Activated CD8-positive, alpha-beta memory T cell treated with anti-CD3 and anti-CD28 coated beads for 36 hours (primary cell): Measurements from ENCODE around the gene KANK4. TPM values are rescaled to one million over a fixed set of nuclear protein-coding genes. Genes with fewer than 3 reads are reported as not detected.

ENCODE experiments used
- CTCF ChIA-PET: fragments of 350-600 bp; sonication (Branson Sonifier 250); formaldehyde crosslinking; loops from one replicate; lab custom pipeline; 2021; ENCODE audit warnings: antibody characterized with exemption; lab: Charles Lee
- POLR2A ChIA-PET: fragments of 350-600 bp; sonication (Branson Sonifier 250); formaldehyde crosslinking; loops from one replicate; lab custom pipeline; 2021; ENCODE audit warnings: antibody characterized with exemption; lab: Charles Lee
- total RNA-seq, 2 experiments: library from RNA; stranded (reverse); gene quantifications; one replicate each; pipeline ENCODE4 v1.2.3, GENCODE V29; 2021

Gene KANK4
- total RNA-seq, 2 experiments from 2014 or later = not detected

DNA sequence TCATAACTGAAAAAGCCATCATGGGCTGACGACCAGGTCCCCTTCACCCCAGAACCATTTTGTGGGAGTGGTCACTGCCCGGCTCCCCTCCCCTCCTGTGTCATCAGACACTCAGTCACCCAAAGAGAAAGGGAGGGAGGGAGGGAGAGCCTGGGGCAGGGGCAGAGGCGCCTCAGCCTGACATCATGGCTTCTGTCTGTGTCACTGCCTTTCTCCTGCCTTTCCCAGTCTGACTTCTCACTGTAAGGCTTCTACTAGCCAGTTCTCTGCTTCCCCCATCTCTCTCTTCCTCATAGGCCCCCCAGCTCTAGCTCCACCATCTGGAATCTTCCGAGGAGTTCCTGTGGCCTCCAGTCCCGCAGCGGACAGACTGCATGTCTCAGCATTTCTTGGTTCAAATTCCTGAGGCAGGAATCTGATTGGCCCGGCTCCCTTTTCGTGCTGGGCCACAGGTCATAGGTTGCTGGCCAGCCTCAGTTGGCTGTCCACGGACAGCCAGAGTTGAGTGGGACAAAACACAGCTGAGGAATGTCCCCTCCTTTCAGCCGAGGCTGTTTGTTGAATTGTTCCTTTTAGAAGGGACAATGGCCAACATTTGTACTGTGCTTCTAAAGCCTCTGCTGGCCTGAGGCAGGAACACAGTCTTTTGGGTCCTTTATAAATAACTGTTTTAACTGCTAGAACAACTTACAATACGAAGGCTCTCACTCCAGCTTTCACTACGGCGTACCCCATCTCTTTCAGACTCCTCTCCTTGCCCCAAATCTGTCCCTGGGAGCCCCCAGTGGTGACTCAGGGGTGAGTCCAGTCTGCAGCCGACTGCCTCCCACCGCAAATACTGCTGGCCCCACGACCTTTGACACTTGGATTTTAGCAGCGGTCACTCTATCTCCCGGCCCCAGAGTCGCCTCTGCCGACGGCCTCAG is 18.7 kb upstream of the KANK4 start:
- POLR2A ChIA-PET = no interaction called here
- CTCF ChIA-PET = no interaction called here

DNA sequence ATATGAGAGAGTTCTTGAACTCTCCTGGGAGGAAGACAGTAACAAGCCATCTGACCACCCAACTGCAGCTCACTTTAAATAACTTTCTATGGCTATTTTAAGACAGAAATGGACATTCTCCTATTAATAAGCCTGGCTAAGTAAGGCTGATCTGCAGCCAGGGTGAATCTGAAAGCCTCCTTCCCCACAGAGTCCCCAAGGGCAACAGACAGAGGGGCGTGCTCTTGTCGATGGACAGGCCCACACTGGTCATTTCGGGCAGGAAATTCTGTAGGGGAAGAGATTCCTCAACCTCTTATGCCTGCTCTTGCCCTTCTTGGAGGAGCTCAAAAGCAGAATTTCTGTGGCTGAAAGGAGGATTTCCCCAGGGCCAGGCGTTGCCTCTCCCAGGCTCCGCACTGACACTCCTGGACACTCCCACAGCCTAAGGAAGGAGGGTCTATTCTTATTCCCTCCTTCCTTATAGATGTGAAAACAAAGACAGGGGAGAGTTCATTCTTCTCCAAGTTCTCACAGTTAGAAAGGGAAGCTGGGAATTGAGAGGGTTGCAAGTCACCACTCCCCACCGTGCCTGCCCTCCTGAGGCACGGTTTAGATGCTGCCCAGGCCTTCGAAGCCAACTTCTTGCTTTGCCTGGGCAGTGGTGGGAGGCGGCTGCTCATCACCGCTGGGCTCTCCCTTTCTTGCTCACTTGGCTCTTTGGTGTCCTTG is 17.9 kb upstream of the KANK4 start:
- POLR2A ChIA-PET = no interaction called here

GRCh38 chr1:62336638-62336994 is 17.4 kb upstream of the KANK4 start:
- ChIA-PET CTCF (no interaction called here), POLR2A (no interaction called here)

More for the DNA sequence above, 17.9 kb upstream of the KANK4 start:
- CTCF ChIA-PET = no interaction called here

- CTCF ChIA-PET = interaction anchor here (0.6 kb wide), 1 partner anchor 68 kb away, joined by 3 read pairs; no protein-coding TSS in a partner anchor
- POLR2A ChIA-PET = no interaction called here
Measured at GRCh38 chr1:62335656-62336055, 16.4 kb upstream of the KANK4 start.

GRCh38 chr1:62334434-62334985 is 15.3 kb upstream of the KANK4 start:
- CTCF ChIA-PET = no interaction called here
- POLR2A ChIA-PET = no interaction called here

DNA sequence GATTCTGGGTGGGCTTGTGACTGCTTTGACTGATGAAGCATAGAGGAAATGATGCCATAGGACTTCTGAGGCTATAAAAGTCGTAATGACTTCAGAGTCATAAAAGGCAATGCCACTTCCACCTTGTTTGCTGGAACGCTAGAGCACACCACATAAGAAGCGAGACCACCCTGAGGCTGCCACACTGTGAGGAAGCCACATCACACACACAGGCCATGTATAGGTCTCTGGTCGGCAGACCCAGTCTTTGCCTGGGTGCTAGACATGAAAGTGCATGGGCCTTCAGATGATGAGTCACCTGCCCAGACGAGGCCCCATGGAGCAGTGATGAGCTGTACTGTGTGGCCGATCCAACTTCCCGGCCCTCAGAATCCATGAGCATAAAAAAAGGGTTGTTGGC is 14.2 kb upstream of the KANK4 start:
- CTCF ChIA-PET = no interaction called here
- POLR2A ChIA-PET = no interaction called here

DNA sequence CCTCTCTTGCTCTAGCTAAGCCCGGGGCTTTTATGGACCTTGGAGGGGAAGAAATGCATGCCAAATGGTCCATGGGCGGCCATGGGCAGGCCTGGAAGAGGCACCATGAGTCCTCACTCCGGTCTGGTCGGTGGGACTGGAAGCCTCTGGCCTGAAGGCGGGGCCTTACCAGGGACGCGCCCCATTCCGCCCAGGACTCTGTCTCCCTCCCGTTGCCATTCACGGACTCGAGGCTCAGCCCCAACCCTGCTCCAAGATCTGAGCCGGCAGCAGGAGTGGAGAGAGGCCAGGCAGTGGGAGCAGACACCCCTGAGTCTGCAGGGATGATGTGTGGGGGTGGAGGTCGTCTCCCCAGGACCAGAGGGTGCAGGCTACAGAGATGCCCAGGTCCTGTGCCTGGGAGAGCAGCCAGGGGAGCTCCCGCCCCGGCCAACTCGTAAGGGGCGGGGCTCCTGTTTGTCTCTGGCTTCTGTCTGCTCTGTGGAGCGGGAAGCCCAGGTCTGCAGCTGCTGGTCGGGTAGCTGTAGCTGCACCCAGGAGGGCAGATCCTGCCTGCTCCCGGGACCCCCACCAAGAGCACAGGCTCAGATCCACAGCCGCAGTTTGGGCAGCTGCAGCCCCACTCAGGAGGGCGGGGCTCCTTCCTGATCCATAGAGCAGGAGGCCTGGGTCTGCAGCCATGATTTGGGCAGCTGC is 8.3 kb upstream of the KANK4 start:
- ChIA-PET CTCF (no interaction called here), POLR2A (no interaction called here)

GRCh38 chr1:62325681-62326080 is 6.4 kb upstream of the KANK4 start:
- POLR2A ChIA-PET = no interaction called here
- CTCF ChIA-PET = no interaction called here

- CTCF ChIA-PET = no interaction called here
- POLR2A ChIA-PET = no interaction called here
Measured at GRCh38 chr1:62325081-62325480, 5.8 kb upstream of the KANK4 start.

- ChIA-PET CTCF (no interaction called here), POLR2A (no interaction called here)
Measured at GRCh38 chr1:62321446-62321845, 2.2 kb upstream of the KANK4 start.

DNA sequence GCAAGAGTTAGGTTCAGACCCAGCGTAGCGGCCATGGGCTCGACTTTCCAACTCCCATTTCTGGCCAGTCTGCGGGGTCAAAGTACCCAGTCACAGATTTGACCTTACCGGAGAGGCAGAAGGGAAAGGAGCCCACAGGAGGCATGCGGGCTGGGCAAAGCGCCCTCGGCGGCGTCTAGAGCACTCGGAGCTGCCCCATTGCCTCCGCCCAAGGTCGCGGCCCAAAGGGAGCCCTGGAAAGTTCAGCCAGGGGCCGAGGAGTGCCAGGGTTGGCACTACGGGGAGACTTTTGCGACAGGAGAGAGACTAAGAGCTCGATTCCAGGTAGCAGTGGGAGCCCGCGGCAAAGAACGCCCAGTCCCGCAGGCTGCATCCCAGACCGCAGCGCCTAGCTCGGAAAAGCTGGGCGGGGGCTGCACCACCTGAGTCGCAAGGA is 896 bp downstream of the KANK4 start:
- POLR2A ChIA-PET = no interaction called here
- CTCF ChIA-PET = no interaction called here

- ChIA-PET CTCF (no interaction called here), POLR2A (no interaction called here)
Measured at GRCh38 chr1:62317021-62317768, 2.0 kb downstream of the KANK4 start.

DNA sequence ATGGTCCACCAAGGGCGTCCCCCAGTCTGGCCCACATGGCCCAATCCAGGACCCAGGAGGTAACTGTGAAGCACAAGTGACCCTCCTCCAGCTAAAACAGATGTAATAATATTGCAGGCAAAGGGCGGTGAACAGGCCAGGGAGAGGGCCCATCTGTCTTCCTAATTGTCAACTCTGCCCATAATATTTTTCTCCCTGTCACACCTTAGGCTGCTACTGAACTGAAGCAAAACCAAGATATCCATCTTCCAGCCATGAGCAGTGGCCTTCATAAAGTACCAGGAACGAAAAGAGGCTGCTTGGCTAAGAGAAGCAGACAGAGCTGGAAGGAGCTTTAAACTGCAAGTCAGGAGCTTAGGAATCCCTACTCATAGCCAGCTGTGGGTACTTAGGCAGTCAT is 3.1 kb downstream of the KANK4 start:
- POLR2A ChIA-PET = no interaction called here
- CTCF ChIA-PET = no interaction called here

- POLR2A ChIA-PET = no interaction called here
- CTCF ChIA-PET = no interaction called here
Measured at GRCh38 chr1:62315387-62315786, 3.8 kb downstream of the KANK4 start.

GRCh38 chr1:62314454-62315350 is 4.5 kb downstream of the KANK4 start:
- ChIA-PET CTCF (no interaction called here), POLR2A (no interaction called here)

GRCh38 chr1:62312698-62313097 is 6.5 kb downstream of the KANK4 start:
- ChIA-PET CTCF (no interaction called here), POLR2A (interaction anchor here (0.5 kb wide), 1 partner anchor 11 kb away, joined by 12 read pairs; no protein-coding TSS in a partner anchor)

- CTCF ChIA-PET = no interaction called here
- POLR2A ChIA-PET = no interaction called here
Measured at GRCh38 chr1:62311473-62311943, 7.7 kb downstream of the KANK4 start.

GRCh38 chr1:62309906-62310305 is 9.3 kb downstream of the KANK4 start:
- CTCF ChIA-PET = no interaction called here

More at GRCh38 chr1:62309906-62310305, 9.3 kb downstream of the KANK4 start:
- POLR2A ChIA-PET = no interaction called here
